GM12878 (cell line): ENCODE data around the gene GZMM. TPM values are rescaled to one million over a fixed set of nuclear protein-coding genes. Genes with fewer than 3 reads are reported as not detected.
A peak's percentile ranks its signal among the peaks of the same experiment; 100 is the strongest.

Source experiments
- ATAC-seq: fragments of 200-7000 bp; cut with Tn5 transposase; 3 replicates; pipeline ENCODE4 v1.9.1; 2020; ENCODE audit warnings: mild to moderate bottlenecking, moderate library complexity
- BruUV-seq: library from RNA; stranded (reverse); fragments of 400-500 nt; replicated peaks from 2 replicates; lab custom pipeline; 2021; lab: Mats Ljungman, UMichigan
- CTCF ChIA-PET: fragments of 300-600 bp; sonication (Branson Sonifier 250); formaldehyde crosslinking; extraction: SDS; loops from one replicate; lab custom pipeline; 2021; ENCODE audit warnings: inconsistent platforms; lab: Yijun Ruan, JAX
- POLR2A ChIA-PET: fragments of 350-600 bp; formaldehyde crosslinking; extraction: SDS; loops from one replicate; lab custom pipeline; 2021; ENCODE audit warnings: inconsistent platforms; lab: Charles Lee
- RAD21 ChIA-PET: fragments of 300-600 bp; sonication (Branson Sonifier 250); formaldehyde crosslinking; loops from one replicate; lab custom pipeline; 2023; ENCODE audit warnings: antibody characterized with exemption; ENCODE audit not compliant: unreplicated experiment; lab: Charles Lee
- SMC1A ChIA-PET: fragments of 300-600 bp; sonication (Branson Sonifier 250); formaldehyde crosslinking; loops from one replicate; lab custom pipeline; 2023; ENCODE audit not compliant: unreplicated experiment, uncharacterized antibody; lab: Charles Lee
- DNase-seq: peaks from one replicate; pipeline ENCODE4 v3.0.0-alpha.2; 2011; ENCODE audit warnings: low read depth, low spot score
- FAIRE-seq: peaks from 3 replicates; lab custom pipeline; 2011; peaks lifted over from hg19 to GRCh38; lab: Jason Lieb, UNC
- H2AFZ ChIP-seq: 2 replicates; pipeline ENCODE4 v1.6.0; 2011; ENCODE audit warnings: low read depth, low read length, control low read depth; ENCODE audit not compliant: control insufficient read depth
- H3K27ac ChIP-seq: 2 replicates; pipeline ENCODE4 v1.5.1; 2011; ENCODE audit warnings: control low read depth; ENCODE audit not compliant: control insufficient read depth, insufficient read depth
- H3K27me3 ChIP-seq, 2 experiments: replicated peaks in 1 of 2; 2 replicates each; pipeline versions ENCODE4 v1.6.0 to v1.6.1; 2011; ENCODE audit warnings: low read length in 1 of 2; ENCODE audit not compliant: control insufficient read depth in 2 of 2, insufficient read depth in 2 of 2
- H3K36me3 ChIP-seq, 2 experiments: 2 replicates each; pipeline ENCODE4 v1.5.1; 2011; ENCODE audit warnings: low read length in 1 of 2; ENCODE audit not compliant: control insufficient read depth in 2 of 2, insufficient read depth in 2 of 2
- H3K4me1 ChIP-seq: 2 replicates; pipeline ENCODE4 v1.6.1; 2011; ENCODE audit warnings: mild to moderate bottlenecking, low read length, moderate library complexity, mixed read lengths; ENCODE audit not compliant: control insufficient read depth, insufficient read depth
- H3K4me2 ChIP-seq: 2 replicates; pipeline ENCODE4 v1.6.0; 2011; ENCODE audit warnings: control low read depth; ENCODE audit not compliant: control insufficient read depth, insufficient read depth
- H3K4me3 ChIP-seq: fragments of 200-600 bp; sonication (generic); 2 replicates; pipeline ENCODE4 v1.5.1; 2016
- H3K79me2 ChIP-seq: 2 replicates; pipeline ENCODE4 v1.6.0; 2011; ENCODE audit warnings: low read length; ENCODE audit not compliant: control insufficient read depth, insufficient read depth
- H3K9ac ChIP-seq: 2 replicates; pipeline ENCODE4 v1.8.0; 2011; ENCODE audit warnings: low read length, control low read depth, mixed read lengths; ENCODE audit not compliant: control insufficient read depth, insufficient read depth
- H3K9me3 ChIP-seq: replicated peaks from 3 replicates; pipeline ENCODE4 v1.5.1; 2011; ENCODE audit warnings: mild to moderate bottlenecking, low read length; ENCODE audit not compliant: control insufficient read depth, insufficient read depth
- H4K20me1 ChIP-seq: 2 replicates; pipeline ENCODE4 v1.6.0; 2011; ENCODE audit not compliant: control insufficient read depth, insufficient read depth
- CTCF ChIP-seq, 3 experiments: IDR thresholded peaks in 2 of 3; conservative IDR thresholded peaks in 1 of 3; 2 replicates each; pipeline ENCODE4 v1.5.1; 2011; ENCODE audit warnings: low read depth in 3 of 3, low read length in 3 of 3, mild to moderate bottlenecking in 3 of 3, control low read depth in 2 of 3, moderate library complexity in 2 of 3, inconsistent platforms in 1 of 3, mixed read lengths in 1 of 3; ENCODE audit not compliant: control insufficient read depth in 2 of 3, insufficient read depth in 1 of 3; ENCODE audit errors: extremely low read depth in 1 of 3
- NFYB ChIP-seq: IDR thresholded peaks from 2 replicates; pipeline ENCODE4 v1.6.1; 2011; ENCODE audit warnings: low read depth, mild to moderate bottlenecking, low read length, improper control_type of control experiment, moderate library complexity; ENCODE audit not compliant: insufficient read depth
- WGBS: methylation state at CpG from one replicate; pipeline ENCODE4 v1.1.6; 2016; ENCODE audit warnings: low lambda C conversion rate; ENCODE audit not compliant: insufficient replicate concordance, insufficient coverage; ENCODE audit errors: missing lambda C conversion rate; 5-methylcytosine and 5-hydroxymethylcytosine counted together
- in situ Hi-C: fragments of 300-500 bp; cut with MboI; formaldehyde crosslinking; loops from 9 replicates; pipeline ENCODE4 v1.14.3; 2018; ENCODE audit warnings: mixed read lengths
- intact Hi-C: fragments of 100-400 bp; cut with micrococcal nuclease; formaldehyde crosslinking; loops from one replicate; pipeline ENCODE4 v1.14.2; 2022; ENCODE audit not compliant: unreplicated experiment
- polyA plus RNA-seq, 11 experiments: library from polyadenylated mRNA; depleted of rRNA in 4 of 11; unstranded in 6 of 11; stranded (reverse) in 5 of 11; fragments of >200 nt; fragmentation: Nextera tagmentation in 4 of 11; fragmentation: Illumina TruSeq in 1 of 11; extraction: Ambion mirVana in 4 of 11; extraction: Trizol in 1 of 11; gene quantifications; 1 replicate in 1 of 11; 2 replicates in 10 of 11; pipeline versions ENCODE4 v1.2.1 to v1.2.3, GENCODE V29; 2011 to 2016; ENCODE audit warnings: inconsistent platforms in 2 of 11, missing spikeins in 2 of 11, low read depth in 1 of 11
- total RNA-seq, 4 experiments: library from RNA; depleted of rRNA in 3 of 4; stranded (reverse); fragments of >200 nt in 3 of 4; fragmentation: Illumina TruSeq in 1 of 4; extraction: Trizol in 1 of 4; gene quantifications; 2 replicates each; pipeline versions ENCODE4 v1.2.1 to v1.2.3, GENCODE V29; 2013 to 2021

Gene GZMM
- total and polyA plus RNA-seq, 10 of the 15 experiments (the other 5 are each of a cell fraction or from before 2014, with no cell fraction given) = 0.09 to 0.48 (median 0.23) TPM; not detected in 7

- CTCF ChIA-PET = interaction anchor here (7.4 kb wide), 1 partner anchor 24 kb away, joined by 42 read pairs; no protein-coding TSS in a partner anchor
Observed at GRCh38 chr19:534088-534487, 9.8 kb upstream of the GZMM start.

More at GRCh38 chr19:534088-534487, 9.8 kb upstream of the GZMM start:
- Histone ChIP-seq H3K4me2 (peak overlapping the region; percentile 77), H3K9ac (no peak overlapping the region), H3K9me3 (no peaks in the 10 kb centered on the region), H3K36me3 (peaks cover 0 to 5% of the 10 kb centered on the region in 2 experiments; a peak in 3 of 4 replicates), H3K27ac (no peak overlapping the region), H2AFZ (no peak overlapping the region), H3K79me2 (peaks cover 27% of the 10 kb centered on the region), H4K20me1 (no peaks in the 10 kb centered on the region), H3K4me3 (no peak overlapping the region), H3K4me1 (peaks cover 8% of the 10 kb centered on the region), H3K27me3 (no peaks in the 10 kb centered on the region)
- intact Hi-C loops (loop anchor here (5.0 kb wide), 1 partner anchor 38 kb away; the partner anchor contains the start of gene BSG), in situ Hi-C loops (no loop called here)
- TF ChIP-seq NFYB (no peak), CTCF (IDR thresholded peaks at IDR 0.05 in 2 of 3, conservative IDR thresholded peaks at IDR 0.05 in 1 of 3; ENCODE audit: control insufficient read depth in 2 of 3, extremely low read depth in 1 of 3, insufficient read depth in 1 of 3, low read depth in 3 of 3, low read length in 3 of 3) (0 out of 6 replicates have a peak, but pooled peaks of 1 of the 3 experiments have one; percentile 8)
- ATAC-seq (no peak), FAIRE-seq (no peak), DNase-seq (no peak)
- 84% methylated on average over 14 of the region's 14 CpGs for WGBS
- no TSS peak for BruUV-seq
- ChIA-PET SMC1A (no interaction called here), POLR2A (no interaction called here), RAD21 (no interaction called here)
